Medulla oblongata (tissue), 1 donor: ENCODE data around the gene MRGPRX2.
A peak's percentile ranks its signal among the peaks of the same experiment; 100 is the strongest.

Experiments used
- DNase-seq: peaks from one replicate; pipeline ENCODE4 v3.0.0-alpha.2; 2015; ENCODE audit errors: extremely low spot score

MRGPRX2 gene

DNA sequence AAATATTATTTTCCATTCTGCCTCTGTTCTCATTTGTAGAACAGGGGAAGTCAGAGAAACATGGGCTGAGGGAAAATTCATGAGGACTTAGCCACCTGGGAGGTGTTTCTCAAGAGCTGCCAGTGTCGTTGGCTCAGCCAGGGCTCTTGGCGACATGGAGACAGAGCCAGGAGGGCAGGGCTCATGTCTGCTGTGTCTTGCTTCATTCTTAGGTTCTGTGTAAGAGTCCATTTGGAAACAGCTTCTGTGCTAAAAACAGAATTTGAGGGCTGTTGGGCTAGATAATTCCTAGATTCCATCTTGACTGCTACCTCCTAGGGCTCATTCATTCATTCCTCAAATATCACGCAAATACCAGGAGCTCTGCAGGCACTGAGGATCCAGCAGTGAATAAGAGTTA lies 15.1 kb upstream of the MRGPRX2 start:
- DNase-seq: no peak

DNA sequence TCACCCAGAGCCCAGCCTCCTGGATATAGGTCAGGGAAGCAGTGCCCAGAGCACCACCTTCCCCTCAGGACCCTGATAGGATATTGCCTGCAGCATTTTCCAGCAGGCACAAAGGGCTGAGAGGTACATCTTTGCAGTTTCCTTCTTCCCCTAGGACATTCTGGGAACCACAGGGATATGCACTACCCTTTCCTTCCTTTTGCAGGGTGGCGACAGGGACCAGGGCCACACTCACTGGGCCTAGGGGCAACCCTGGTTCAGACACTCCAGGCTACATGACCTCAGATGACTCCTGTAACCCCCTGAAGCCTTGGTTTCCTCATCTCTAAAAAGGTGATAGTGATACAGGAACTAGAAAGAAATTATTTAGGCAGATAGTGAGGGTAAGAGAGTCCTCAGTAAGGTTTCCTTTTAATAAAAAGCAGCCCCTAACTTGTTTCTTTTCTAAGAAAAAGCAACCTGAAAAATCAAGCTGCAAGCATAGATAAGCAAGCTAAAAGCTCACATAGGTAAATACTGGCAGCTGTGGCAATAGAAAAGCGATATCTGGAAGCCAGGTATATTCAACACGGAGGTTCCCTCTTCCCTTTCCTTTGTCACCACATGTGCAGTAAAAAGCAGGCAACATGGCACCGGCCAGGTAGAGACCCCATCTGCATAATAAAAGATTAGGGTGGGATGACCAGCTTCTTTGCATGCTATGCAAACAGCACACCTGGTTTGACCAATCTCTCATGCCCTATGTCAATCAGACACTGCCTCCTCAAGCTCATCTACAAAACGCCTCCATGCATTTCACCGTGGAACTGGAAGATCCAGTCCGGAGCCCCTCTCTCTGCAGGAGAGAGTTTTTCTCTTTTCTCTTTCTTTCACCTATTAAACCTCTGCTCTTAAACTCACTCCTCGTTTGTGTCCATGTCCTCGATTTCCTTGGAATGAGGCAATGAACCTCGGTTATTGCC lies 13.2 kb upstream of the MRGPRX2 start:
- no peak for DNase-seq

DNA sequence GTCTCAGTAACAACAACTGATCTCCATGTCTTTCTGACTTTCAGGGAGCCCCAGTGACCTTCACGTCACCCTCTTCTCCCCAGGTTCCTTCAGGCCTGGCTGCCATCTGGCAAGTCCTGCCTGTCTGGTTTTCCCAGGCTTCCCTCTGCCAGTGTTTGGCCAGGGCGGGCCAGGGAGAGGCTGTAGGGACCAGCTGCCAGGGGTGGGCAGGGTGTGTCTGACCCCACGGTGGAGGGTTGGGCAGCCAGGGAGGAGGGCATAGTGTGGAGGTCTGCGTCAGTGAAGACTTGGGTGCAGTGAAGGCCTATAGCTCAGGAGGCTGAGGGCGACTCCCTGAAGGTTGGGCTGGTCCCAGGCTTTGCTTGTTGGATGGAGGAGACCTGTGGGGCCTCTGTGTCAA lies 11.9 kb upstream of the MRGPRX2 start:
- DNase-seq: no peak

DNA sequence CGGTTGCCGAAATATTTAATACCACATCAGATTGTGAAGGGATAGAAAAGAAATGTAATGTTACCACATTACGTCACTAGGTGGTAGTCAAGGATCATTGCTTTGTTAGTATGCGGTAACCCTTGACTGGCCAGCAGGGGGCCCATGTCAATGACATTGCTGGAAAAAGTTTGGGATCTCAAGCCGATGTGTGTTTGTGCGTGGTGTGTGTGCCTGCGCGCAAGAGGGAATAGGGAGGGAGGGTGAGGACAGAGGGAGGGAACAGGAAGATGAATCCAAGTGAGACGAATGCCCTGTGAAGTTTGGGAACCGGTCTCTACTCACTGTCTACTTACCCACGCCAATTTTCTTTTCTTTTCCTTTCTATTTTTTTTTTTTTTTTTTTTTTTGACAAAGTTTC lies 10.7 kb upstream of the MRGPRX2 start:
- DNase-seq: peak; percentile 82

DNA sequence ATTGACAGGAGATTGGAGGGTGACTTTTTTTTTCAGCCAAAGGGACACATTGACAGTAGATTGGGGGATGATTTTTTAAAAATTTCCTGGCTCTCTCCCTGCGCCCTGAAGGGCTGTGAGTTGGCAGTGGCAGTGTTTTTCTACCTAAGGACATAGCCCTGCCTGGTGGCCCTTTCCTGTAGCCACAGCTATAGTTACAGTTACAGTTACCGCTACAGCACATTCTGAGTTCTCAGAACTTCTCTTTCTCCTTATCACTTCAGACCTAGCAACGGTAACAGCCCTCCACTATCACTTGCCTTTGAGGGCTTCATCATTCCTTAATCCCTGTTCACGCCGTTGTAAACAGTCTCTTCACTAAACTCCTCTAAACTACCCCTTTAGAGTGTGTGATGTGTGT lies 684 bp downstream of the MRGPRX2 start:
- no peak for DNase-seq

DNA sequence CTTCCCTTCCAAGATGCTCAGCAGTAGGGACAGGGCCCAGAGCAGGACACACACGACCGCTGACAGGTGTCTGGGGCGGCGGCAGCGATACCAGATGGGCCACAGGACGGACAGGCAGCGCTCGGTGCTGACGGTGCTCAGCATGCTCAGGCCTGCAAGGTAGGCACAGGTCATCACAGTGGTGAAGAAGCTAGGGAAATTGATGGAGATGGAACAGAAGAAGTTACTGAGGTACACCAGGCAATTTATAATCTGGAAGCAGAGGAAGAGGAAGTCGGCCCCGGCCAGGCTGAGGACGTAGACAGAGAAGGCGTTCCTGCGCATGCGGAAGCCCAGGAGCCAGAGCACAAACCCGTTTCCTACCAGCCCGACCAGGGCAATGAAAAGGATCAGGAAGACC lies 4.6 kb downstream of the MRGPRX2 start:
- no peak for DNase-seq

DNA sequence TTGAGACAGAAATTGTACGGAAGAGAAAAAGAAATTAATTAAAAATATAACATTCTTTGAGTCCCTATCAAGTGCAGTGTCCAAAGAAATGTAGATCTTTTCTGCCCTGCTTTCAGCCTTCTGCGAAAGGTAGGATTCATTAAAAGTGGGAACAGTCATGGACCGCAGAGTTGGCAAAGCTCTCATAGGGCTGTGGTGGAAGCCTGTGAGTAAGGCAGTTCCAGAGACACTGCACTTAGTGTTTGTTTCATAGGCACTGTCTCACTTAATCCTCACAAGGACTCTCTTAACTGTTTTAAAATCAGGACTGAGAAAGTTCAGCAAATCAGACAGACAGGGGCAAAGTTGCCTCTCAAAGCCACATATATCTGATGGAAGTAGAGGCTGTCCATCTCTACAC lies 5.5 kb downstream of the MRGPRX2 start:
- no peak for DNase-seq

DNA sequence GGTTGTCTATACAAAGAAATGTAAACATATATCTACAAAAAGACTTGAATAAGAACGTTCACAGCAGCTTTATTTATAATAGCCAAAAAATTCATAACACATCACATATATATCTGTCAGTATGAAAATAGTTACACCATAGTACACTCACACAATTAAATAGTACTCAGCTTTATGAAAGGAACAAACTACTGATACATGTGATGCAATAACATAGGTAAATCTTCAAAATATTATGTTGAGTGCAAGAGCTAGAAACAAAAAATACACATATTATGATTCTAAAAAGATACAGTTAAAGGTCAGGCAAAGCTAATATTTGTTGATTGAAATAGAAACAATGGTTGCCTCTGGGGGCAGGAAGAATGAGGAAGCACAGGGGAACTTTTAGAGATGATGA lies 6.6 kb downstream of the MRGPRX2 start:
- no peak for DNase-seq

DNA sequence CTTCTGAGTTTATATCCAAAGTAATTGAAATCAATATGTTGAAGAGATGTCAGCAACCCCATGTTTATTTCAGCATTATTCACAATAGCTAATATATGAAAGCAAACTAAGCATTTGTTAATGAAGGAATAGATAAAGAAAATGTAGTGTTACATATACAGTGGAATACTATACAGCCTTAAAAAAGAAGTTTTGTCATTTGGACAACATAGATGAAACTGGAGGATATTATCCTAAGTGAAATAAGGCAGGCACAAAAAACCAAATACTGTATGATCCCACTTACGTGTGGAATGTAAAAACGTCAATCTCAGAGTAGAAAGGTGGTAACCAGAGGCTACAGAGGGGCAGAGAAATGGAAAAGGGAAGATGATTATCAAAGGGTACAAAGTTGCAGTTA lies 10.2 kb downstream of the MRGPRX2 start:
- no peak for DNase-seq

DNA sequence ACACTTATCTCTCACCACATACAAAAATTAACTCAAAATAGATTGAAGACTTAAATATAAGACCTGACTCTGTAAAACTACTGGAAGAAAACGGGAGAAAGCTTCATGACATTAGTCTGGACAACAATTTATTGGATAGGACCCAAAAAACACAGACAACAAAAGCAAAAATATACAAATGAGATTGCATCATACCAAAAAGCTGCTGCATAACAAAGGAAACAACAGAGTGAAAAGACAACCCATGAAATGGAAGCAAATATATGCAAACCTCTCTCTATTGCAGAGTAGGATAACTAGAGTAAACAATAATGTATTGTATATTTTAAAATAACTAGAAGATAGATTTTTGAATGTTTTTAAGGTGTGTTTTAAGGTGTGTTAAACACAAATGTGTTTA lies 11.2 kb downstream of the MRGPRX2 start:
- DNase-seq: no peak

DNA sequence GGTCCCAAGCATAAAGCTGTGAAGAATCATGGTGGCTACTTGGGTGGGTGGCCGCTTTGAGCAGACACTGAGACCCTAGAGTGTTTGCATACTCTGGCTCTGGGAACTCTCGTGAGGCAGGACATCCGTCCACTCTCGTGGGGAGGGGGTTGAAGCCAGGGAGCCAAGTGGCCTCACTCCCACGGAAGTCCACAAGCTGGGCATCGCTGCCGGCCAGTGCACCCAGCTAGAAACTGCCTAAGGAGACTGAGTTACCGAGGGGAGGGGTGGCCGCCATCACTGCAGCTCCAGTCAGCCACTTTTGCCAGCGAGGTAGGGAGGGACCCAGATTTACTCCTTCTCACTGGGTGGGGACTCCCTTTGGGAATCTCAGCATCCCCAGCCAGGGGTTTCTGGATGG lies 20.5 kb downstream of the MRGPRX2 start:
- no peak for DNase-seq

DNA sequence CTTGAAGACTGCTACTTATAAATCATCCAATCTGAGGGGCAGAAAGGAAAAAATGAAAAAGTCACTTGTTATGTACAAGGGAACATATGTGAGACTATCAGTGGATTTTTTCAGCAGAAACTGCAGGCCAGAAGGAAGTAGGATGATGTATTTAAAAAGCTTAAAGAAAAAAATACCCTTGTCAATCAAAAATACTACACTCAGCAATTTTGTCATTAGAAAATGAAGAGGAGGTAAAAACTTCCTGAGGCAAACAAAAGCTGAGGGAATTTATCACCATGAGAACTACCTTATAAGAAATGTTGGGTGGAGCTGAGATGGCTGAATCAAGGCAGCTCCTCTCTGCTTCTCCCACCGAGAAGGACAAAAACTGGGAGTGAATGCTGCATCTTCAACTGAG lies 21.1 kb downstream of the MRGPRX2 start:
- no peak for DNase-seq

DNA sequence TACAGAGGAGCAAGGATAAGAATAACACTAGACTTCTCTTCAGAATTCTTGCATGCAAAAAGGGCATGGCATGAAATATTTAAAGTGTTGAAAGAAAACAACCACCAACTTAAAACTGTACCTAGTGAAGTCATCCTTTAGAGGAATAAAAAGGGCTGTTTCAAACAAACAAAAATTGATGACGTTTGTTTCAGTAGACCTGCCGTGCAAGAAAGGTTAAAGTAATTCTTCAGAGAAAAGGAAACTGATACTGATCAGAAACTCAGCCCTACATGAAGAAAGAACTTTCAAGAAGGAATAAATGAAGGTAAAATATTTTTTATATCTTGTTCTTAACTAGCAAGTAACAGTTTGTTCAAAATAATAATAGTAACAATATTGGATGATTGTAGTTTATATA lies 27.5 kb downstream of the MRGPRX2 start:
- DNase-seq: no peak

DNA sequence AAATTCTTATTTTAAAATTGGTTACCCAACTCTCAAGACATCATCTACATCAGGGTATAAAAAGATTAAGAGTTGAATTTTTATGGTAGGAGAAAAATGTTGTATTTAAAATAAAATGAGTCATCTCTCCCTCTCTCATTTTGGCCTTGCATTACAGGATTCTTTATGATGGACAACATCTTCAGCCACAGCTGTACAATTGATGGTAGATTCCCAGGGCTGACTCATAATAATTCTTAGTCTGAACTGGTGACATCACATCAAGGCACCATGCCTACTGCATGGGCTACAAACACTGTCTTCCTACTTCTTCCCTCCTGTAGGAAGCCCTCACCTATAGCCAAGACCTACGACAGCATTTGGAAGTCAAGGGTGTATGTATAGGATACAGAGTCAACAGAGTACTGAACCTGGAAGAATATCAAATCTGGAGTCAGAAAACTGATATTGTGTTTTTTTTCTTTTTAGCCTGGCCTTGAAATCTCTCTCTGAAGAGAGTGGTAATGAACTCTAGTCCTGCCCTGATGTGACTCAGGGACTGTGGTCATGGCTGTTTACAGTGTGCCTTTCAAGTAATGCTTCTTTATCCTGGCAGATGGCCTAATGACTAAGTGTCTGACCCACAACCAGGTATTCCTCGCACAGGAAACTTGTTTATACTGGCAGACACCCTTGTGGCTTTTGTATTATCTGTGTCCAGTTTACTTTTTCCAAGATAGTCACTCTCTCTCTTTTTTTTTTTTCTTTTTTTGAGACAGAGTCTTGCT lies 32.5 kb downstream of the MRGPRX2 start:
- DNase-seq: no peak

DNA sequence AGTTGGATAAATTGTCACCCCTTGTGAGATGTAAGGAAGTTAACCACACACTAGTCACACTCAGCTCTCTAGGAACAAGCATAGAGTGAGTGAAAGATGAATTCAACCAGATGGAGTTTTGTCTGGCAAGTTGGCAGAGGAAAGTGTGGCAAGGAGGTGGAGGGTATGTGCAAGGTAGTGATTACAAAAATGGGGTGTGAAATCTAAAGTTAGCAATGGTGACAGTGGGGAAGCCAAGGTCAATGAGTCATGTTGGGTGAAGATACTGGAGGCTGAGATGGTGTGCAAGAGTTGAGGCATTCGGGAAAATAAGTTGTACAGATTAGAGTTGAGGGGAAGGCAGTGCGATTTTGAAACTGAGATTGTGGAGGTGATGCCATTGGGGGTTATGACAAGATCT lies 33.7 kb downstream of the MRGPRX2 start:
- no peak for DNase-seq

DNA sequence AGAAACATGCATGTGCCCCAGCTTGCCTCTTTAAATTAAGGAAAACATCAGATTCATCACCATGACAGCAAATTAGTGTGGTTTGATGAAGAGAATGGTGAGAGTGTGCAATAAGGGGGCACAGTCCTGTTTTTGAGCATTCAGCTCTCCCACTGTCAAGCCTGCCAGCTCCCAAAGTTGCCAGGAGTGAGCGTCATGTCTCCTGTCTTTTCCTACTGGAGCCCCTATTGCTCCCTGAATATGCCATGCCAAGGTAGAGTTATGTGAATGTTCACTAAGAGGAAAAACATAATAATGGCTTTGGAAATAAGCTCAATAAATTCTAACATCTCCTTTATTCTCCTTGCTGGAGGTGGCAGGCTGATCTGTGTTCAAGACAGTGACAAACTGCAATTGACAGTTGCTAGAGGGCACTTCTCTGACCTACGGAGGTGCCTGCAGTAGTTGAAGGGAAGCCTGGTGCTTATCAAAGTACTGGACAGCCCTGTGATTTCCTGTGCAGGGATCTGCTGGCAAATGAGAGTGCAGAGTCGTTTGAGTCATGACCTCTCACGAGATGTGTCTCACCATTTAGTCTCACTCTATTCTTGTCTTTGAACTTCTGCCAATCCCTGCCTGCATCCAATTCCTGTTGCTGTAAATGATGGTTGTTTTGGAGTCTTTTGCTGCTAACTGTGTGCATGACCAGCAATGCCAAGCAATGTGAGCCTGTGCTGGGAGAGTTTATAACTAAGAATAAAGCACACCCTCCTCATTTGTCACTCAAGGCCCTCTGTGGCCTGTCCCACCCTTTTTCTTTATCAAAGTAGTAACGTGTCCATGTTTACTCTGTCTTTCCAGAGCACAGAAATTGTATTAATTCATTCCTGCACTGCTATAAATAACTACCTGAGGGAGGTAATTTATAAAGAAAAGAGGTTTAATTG lies 34.8 kb downstream of the MRGPRX2 start:
- DNase-seq: no peak

DNA sequence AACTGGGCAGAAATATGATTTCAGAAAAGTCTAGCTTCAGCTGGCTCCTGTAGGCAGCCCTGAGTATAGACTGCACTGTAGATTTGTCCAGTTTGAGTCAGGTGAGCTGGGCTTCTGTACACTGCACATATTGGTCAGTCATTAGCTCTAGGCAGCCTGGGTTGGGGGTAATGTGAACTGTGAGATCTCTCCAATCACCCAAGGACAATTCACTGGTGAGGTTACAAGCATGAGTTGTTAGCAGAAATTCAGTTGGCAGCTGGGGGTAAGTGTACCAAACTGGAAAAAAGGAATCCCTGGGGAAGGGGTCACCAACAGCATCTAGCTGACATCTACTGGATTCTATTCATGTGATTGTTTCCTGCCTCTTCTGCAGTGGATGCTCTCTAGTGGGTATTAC lies 39.7 kb downstream of the MRGPRX2 start:
- no peak for DNase-seq

DNA sequence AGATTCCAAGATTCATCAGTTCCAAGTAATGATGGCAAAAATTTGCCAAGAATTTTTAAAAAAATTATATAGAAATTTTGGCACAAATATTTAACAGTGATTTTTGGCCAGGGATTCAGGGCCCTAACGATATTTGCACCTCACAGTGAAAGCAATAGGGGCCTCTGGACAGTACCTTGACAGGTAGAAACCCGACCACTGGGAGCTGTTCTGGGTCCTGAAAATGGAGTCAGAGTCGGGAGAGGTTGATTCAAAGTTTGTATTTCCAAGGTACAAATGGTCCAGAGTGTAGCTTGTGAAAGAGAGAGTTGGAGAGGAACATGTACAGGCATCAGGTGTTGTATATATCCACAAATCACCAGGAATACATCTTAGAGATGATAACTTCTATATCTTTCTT lies 41.6 kb downstream of the MRGPRX2 start:
- no peak for DNase-seq

DNA sequence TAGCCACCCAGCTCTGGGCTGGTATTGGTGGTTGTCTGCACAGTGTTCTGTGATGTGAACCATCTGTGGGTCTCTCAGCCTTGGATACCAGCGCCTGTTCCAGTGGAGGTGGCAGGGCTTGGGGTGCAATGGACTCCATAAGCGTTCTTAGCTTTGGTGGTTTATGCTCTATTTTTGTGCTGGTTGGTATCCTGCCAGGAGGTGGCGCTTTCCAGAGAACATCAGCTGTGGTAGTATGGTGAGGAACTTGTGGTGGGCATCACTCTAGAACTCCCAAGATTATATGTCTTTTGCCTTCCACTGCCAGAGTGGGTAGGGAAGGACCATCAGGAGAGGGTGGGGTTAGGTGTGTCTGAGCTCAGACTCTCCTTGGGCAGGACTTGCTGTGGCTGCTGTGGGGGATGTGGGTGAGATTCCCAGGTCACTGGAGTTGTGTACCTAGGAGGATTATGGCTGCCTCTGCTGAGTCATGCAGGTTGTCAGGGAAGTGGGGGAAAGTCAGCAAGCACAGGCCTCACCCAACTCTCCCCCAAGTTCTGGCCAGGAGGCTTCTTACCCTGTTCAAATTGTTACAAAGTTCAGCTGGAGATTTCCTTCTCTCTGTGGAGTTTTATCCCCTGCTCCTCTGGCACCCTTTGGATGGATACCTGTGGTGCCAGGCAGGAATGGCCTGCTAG lies 47.2 kb downstream of the MRGPRX2 start:
- DNase-seq: no peak

DNA sequence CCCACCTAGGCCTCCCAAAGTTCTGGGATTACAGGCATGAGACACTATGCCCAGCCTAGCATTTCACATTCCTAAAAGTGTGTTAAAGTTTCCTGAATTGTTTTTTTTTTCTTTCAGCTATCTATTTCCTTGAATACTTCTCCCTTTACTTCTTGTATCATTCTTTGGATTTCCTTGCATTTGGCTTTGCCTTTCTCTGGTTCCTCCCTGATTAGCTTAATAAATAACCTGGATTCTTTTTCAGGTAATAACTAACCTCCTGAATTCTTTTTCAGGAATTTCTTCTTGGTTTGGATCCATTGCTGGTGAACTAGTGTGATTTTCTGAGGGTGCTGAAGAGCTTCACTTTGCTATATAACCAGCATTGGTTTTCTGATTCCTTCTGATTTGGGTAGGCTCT lies 47.9 kb downstream of the MRGPRX2 start:
- DNase-seq: no peak
